Measurements from ENCODE around the gene SPATA31E1.

DNA sequence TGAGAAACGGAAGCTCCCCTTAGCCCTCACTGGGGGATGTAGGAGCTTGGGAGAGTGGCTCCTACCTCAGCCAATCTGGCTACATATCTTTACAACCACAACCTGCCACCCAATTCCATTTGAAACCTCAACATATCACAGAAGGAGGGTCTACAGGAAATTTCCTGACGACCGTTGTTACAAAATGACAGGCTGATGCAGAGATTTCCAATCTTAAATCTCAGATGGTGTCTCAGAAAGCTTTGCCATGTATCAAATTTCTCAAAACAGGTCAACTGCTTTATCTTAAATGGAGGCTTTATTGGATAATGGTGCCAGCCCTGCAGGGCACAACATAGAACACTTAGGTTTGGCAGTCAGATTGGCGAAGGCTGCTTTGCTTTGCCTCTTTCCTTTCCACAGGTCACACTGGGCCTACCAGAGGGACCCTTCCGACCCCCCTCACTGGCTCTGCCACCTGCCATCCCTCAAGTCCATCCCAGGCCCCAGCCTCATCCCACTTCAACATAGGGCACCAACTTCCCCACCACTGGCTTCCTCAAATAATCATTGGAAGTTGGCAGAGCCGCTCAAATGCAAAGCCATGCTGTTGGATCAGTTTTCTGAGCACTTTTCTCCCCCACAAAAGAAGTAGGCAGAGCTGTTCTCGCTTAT is 11.1 kb upstream of the SPATA31E1 start:
- TF ChIP-seq POLR2A (IDR thresholded peaks at IDR 0.05; ENCODE audit: low read depth, low read length) (no peak), POLR2AphosphoS5 (IDR thresholded peaks at IDR 0.05; ENCODE audit: low read depth, low read length) (no peak)

Measured in GM12892 (cell line).